GM18858 (cell line): ENCODE data around the gene ZNF619.
A peak's percentile ranks its signal among the peaks of the same experiment; 100 is the strongest.

Source experiments
- ATAC-seq: cut with Tn5 transposase; IDR thresholded peaks from one replicate; pipeline ENCODE4 v1.9.1; 2021; ENCODE audit not compliant: unreplicated experiment

Gene ZNF619

GRCh38 chr3:40524568-40525285, 47.8 kb downstream of the ZNF619 start, which contains the start of gene ZNF621:
TSS of gene ZNF621 (plus strand) at chr3:40524960. CDS start at chr3:40525841, 881 bp downstream.
- ATAC-seq = peak; percentile 93

GRCh38 chr3:40528426-40528825, 51.5 kb downstream of the ZNF619 start:
- no peak for ATAC-seq

GRCh38 chr3:40532252-40532651, 55.3 kb downstream of the ZNF619 start:
- ATAC-seq = no peak

- no peak for ATAC-seq
Observed at GRCh38 chr3:40534283-40534682, 57.4 kb downstream of the ZNF619 start.
